ENCODE results near the gene CCL19.

CCL19 gene

DNA sequence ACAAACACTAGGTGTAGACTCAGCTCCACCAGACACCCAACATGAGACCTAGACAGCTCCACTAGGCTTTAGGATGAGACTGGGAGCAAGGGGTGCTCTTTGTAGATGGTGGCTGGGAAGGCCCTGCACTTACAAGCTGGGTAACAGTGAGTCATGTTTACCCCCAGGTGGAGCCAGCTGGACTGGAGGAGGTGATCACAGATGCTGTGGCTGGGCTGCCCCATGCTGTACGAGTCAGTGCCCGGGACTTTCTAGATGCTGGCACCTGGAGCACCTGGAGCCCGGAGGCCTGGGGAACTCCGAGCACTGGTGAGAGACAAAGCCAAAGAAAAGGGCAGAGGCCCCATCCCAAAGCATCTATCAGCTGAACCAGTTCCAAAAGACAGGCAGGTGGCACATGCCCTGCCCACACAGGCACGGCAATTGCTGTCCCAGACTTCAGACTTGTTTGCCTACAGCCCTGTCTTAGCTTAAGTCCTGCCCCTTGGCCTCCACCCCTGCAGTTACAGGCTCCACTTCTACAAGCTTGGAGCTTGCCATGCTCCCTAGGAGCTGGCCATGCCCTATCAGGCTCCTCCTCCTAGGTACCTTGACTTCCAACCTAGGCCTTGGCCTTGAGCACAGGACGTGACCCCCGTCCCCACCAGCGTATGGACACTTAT lies 31.4 kb downstream of the CCL19 start:
- no peak for DNase-seq

DNA sequence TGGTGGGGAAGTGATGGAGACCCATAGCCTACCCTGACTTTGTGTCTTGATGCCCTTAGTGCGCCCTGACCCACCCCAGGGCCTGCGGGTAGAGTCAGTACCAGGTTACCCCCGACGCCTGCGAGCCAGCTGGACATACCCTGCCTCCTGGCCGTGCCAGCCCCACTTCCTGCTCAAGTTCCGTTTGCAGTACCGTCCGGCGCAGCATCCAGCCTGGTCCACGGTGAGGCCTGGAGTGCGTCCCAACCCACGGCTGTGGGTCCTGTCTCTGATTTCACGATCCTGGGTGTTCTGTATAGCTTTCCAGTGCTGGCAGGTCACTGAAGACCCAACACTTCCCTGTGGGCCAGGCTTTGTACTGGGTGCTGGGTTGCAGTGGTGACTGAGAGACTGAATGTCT lies 32.6 kb downstream of the CCL19 start:
- DNase-seq = no peak

DNA sequence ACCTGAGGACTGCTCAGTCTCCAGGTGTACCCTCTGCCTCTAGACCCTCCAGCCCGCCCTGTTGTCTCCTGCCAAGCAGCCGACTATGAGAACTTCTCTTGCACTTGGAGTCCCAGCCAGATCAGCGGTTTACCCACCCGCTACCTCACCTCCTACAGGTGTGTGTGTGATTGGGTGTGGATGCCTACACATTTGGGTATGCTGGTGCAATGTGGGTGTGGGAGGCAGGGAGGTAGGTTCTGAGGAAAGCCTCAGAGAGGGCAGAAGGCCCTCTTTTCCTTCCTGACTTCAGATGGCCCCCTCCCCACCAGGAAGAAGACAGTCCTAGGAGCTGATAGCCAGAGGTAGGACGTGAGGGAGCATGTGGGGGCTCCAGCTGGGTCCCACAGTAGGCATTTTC lies 34.1 kb downstream of the CCL19 start:
- no peak for DNase-seq

DNA sequence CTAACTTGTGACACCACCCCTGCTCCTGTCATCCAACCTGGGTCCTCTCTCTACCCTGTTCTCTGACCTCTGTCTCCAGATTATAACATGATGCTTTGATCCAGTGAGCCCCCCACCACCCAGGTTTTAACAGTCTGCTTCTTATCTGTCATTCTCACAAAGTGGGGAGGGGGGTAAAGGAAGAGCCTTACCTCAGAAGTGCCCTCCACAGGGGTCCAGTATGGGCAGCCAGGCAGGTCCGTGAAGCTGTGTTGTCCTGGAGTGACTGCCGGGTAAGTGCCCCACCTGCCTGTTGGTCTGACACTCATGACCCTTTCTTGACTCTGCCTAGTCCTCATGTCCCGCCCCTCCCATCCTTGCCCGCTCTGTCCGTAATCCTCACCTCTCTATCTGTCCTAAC lies 35.7 kb downstream of the CCL19 start:
- no peak for DNase-seq

DNA sequence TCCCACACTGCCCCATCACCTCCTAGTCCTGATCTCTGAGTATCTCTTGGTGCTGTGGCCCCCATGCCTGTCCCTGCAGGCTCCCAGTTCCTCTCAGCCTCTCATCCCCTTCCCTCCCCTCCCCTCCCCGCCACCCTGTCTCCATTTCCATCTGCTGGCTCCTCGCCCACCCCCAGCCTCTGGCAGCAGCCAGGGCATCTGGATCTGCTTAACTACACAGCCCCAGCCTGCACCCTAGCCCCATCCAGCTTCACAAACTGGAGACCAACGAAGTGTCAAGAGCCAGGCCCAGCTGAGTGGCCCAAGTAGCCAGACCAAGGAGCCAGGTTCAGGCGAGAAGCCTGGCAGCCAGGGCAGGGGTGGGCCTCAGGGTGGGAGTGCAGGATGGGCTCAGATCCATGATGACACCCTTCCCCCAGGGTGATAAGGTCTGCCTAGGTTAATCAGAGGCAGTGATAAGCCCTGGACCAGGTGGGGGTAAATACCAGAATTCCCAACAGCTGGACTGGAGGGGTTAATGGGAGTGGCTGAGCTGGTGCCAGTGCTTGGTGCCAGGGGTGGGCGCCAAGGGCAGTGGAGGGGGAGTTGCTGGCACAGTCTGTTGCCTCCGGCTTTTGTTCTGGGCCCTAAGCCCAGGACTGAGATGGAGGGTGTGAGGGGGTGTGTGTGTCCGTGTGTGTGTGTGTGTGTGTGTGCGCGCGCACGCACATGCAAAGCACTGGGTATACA lies 36.6 kb downstream of the CCL19 start:
- no peak for DNase-seq

DNA sequence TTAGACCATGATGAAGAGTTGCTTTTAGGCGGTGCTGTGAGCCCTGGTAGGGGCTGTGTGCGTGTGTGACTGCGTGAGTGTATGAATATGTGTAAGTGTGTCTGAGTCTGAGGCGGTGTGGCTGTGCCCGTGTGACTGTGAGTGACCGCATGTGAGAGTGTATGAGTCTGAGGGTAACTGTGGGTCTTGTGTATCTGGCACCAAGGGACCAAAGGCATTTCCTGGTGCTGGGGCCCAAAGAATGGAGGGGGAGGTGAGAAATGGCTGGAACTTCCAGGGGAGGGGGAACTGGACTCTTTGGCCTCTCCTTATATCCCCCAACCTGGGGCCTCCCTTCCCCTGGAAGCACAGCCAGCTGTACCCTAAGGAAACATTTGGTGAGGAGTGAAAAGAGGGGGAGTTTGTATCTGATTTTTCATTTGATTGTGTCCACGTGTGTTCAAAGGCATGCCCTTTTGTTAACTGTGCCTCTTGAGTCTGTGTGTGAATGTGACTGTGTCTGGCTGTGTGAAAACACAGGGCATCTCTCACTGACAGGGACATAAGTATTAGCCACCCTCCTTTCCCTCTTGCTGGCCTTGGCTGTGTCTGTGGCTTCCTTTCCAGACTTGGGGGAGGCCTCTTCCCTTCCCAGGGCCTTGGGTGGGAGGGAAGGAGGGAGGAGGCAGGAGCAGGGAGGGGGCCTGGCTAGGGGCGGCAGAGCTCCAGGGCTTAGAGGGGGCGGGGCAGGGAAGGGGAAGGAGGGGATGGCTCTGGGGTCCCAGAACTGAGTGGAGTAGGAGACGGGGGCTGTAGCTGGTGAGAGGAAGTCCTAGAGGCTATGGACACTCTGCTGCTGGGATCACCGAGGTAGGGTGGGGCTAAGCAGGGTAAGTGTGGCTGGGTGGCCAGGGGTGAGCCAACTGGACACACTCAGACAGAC lies 37.7 kb downstream of the CCL19 start:
- no peak for DNase-seq

DNA sequence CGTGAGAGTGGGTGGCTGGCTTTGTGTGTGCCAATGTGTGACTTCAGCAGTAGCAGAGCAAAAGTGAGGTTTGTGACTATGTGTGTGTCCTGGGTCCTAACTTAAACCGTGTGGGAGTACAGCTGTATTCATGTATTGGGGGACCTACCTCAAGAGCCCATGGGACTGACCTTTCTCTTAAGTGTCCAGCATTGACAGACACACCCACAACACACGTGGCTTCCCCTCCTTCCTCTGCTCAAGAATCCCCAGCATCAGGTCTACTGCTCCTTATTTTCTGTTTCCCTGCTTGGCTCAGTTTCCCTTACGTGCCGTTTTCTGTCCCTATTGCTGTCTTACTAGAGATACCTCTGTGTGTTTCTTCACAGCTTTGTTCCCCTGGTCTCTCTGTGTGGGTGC lies 38.5 kb downstream of the CCL19 start:
- DNase-seq = no peak

DNA sequence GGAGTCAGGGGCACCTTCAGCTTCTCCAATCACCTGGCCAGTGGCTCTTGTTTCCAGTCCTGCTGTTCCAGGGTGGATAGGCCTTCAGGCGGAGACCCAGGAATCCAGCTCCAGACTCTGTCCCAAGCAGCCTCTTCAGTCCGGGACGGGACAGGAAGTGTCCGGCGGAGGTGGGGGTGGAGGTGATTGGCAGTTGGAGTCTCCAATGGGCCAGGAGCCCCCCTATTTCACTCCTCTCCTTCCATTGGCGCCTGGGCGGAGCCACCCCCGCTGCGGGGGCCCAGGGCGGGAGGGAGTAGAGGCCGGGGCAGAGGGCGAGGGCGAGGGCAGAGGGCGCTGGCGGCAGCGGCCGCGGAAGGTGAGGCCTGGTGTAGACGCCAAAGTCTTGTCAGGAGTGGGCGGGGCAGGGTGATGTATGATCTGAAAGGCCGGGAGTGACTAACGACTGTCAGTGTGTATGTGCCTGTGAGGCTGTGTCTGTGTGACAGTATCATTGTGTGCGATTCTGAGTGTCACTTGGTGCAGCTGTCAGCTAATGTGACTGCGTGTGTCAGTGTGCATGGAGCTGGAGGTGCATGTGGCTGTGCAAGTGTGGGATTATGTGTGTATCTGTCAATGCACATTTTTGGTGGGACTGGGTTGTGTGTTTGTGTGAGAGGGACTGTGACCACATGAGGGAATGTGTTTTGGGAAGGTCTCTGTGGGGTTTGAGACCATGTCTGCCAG lies 39.0 kb downstream of the CCL19 start, which contains the start of gene IL11RA:
TSS of gene IL11RA (plus strand) at position 310 of the 726 bp plus-strand sequence. CDS start 3,033 bp downstream, outside the sequence.
- DNase-seq = peak in 1 of 6 experiments; percentile 8

DNA sequence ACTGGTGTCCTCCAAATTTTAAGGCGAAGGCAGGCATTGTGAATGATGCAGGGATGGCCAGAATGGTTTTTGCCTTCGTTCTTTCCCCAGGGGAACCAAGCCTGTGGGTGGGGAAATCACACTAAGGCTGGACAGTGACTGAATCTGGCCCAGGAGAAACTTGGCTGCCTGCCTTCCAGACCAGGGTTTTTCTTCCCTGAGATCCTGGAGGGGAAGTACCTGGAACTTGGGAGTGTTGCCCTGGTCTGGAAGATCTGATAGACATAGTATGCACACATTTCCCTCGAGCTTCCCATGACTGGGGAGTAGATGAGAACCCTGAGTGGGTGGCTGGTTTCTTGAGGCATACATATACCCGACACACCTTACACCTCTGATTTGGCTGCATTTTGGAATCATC lies 39.8 kb downstream of the CCL19 start:
- DNase-seq = no peak

DNA sequence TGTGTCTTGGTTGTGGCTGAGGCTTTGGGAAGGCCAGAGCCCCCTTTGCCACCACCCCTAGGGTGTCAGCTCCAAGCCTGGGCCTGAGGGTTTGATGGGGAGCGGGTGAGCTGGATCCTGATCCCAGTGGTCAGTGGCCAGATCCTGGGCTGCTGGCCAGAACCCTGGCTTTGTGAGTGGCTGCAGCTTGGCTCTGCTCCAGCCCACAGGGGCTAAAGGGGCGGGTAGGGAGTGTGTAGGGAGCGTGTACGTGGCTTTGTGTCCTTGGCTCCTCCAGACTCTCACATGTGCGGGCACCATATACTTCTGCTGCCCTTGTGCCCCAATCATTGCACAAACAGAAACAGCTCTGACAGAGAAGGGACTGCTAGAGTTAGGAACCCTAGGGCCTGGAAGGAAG lies 40.3 kb downstream of the CCL19 start:
- no peak for DNase-seq

DNA sequence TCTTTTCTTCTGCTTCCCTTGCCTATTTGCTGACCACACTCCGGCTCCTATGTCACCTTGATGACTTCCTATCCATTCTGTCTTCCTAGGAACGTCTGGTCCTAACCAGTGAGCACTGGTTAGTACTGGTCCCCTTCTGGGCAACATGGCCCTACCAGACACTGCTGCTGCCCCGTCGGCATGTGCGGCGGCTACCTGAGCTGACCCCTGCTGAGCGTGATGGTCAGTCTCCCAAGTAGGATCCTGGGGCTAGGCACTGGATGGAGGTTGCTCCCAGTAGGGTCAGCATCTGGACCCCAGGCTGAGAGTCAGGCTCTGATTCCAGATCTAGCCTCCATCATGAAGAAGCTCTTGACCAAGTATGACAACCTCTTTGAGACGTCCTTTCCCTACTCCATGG lies 42.4 kb downstream of the CCL19 start:
- DNase-seq = no peak

DNA sequence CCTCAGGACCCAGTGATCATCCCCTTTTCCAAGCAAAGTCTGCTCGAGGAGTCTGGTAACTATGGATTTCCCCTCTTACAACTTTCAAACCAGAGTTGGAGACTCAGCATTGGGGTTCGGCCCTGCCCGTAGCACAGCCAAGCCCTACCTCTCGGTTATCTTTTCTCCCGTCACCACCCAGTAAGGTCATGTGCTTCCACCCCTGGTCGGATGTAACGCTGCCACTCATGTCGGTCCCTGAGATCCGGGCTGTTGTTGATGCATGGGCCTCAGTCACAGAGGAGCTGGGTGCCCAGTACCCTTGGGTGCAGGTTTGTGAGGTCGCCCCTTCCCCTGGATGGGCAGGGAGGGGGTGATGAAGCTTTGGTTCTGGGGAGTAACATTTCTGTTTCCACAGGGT lies 43.4 kb downstream of the CCL19 start:
- no peak for DNase-seq

DNA sequence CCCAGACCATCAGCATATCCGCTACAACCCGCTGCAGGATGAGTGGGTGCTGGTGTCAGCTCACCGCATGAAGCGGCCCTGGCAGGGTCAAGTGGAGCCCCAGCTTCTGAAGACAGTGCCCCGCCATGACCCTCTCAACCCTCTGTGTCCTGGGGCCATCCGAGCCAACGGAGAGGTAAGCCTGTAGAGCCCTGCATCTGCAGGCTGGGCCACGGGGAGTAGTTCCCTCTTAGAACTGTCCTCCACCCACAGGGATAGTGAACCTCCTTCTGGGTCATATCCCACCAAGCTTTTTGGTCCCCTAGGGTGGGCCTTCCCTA lies 44.0 kb downstream of the CCL19 start:
- no peak for DNase-seq

DNA sequence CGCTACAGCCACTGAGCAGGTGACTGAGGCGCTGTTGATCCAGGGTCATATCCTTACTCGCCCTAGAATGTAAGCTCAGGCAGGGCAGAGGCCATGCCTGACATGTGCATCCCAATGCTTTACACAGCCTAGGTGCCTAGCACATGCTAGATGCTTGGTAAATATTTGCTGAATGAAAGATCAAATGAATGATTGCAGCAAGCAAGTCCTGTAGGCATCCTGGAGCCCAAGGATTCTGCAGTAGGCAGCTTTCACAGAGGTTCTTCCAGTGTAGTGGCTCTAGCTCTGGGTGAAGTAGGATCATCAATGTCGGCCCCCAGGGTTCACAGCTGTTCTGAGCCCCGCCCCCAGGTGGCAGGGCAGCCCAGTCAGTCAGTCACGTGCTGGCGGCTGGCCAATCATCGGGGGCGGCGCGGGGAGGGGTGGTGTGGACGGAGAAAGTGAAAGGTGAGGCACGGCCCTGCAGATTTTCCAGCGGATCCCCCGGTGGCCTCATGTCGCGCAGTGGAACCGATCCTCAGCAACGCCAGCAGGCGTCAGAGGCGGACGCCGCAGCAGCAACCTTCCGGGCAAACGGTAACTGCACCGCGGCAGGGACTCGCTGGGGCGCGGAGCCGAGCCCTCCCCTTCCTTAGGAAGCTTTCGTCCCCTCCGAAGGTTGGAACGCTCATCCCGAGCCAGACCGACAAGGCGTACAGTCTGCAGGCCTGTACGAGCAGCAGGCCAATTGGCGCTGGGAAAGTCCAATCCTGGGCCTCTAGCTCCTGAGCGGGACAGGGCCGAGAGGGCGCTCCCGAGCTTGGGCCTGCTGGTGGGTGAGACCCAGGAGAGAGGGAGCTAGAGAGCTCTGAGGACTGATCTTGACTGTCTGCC lies 44.6 kb downstream of the CCL19 start, which contains the start of gene GALT:
TSS of gene GALT (plus strand) at position 465 of the 873 bp plus-strand sequence. CDS start at position 495, 30 bp downstream.
- peak; percentile 83 to 97 (median 91) for DNase-seq

DNA sequence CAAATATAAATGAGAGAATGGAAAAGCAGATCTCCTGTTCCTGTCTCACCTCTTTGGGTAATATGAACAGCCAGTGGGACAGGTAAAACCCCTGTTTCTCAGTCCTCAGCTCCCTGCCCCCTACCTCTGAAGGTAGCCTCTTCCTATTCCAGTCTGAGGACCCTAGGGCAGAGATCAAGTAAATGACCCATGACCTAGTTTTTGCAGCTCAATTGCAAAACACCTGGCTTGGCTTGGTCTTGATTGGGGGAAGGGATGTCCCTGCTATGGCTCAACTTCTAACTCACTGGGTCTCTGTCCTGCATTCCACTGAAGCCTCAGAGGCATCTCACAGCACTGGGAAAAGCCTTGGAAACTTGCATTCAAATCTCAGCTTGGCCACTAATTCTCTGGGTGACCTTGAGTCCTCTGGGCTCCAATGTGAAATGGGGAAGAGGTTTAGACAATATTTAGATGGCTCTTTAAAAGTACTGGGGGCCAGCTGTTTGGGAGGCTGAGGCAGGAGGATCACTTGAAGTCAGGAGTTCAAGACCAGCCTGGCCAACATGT lies 46.2 kb downstream of the CCL19 start:
- DNase-seq = no peak

DNA sequence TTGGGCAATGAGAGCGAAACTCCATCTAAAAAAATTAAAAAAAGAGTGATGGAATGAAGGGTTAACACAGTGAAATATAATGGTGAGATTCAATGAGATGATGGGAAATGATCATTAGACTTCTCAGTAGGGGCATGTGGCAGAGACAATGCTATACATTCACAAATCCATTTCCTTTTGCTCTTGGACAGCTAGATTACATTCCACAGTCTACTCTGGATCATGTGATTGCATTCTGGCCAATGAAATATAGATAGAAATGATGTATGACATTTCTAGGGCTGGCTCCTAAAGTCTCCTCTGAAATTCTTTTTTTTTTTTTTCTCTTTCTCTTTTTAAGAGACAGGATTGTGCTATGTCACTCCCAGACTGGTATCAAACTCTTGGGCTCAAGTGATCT lies 48.4 kb downstream of the CCL19 start:
- DNase-seq = no peak
